GM12865 (cell line): Measurements from ENCODE around the gene TM9SF2.

Source experiments
- DNase-seq: peaks from one replicate; pipeline ENCODE4 v3.0.0; 2010; ENCODE audit warnings: low read depth
- H3K4me3 ChIP-seq: 2 replicates; pipeline ENCODE4 v1.5.1; 2011; ENCODE audit warnings: mild to moderate bottlenecking, low read depth, low read length, control low read depth
- CTCF ChIP-seq: IDR thresholded peaks from 2 replicates; pipeline ENCODE4 v1.5.1; 2011; ENCODE audit warnings: low read length, control low read depth, low read depth, inconsistent platforms; ENCODE audit not compliant: insufficient read depth; ENCODE audit errors: missing control alignments

The TM9SF2 gene

GRCh38 chr13:99528547-99528946 lies 27.3 kb downstream of the TM9SF2 start:
- no peak overlapping the region for H3K4me3 ChIP-seq
- peak; percentile 47 for TF ChIP-seq CTCF
- peak; percentile 53 for DNase-seq

- H3K4me3 ChIP-seq = no peak overlapping the region
- TF ChIP-seq CTCF = no peak
- no peak for DNase-seq
Observed at GRCh38 chr13:99536023-99536422, 34.8 kb downstream of the TM9SF2 start.

GRCh38 chr13:99540530-99540929 lies 39.3 kb downstream of the TM9SF2 start:
- no peak for TF ChIP-seq CTCF
- H3K4me3 ChIP-seq = no peak overlapping the region
- no peak for DNase-seq

GRCh38 chr13:99542788-99543406 lies 41.6 kb downstream of the TM9SF2 start:
- peak overlapping the region; percentile 39 for H3K4me3 ChIP-seq
- peak; percentile 96 for DNase-seq

GRCh38 chr13:99545361-99545760 lies 44.1 kb downstream of the TM9SF2 start:
- H3K4me3 ChIP-seq = no peak overlapping the region
- TF ChIP-seq CTCF = no peak
- DNase-seq = peak; percentile 41

More at GRCh38 chr13:99542788-99543406, 41.6 kb downstream of the TM9SF2 start:
- no peak for TF ChIP-seq CTCF

GRCh38 chr13:99545979-99546378 lies 44.7 kb downstream of the TM9SF2 start:
- H3K4me3 ChIP-seq = peak overlapping the region; percentile 28
- TF ChIP-seq CTCF = no peak
- peak; percentile 62 for DNase-seq

GRCh38 chr13:99546878-99547277 lies 45.6 kb downstream of the TM9SF2 start:
- H3K4me3 ChIP-seq = no peak overlapping the region
- no peak for TF ChIP-seq CTCF
- DNase-seq = peak; percentile 58
